ENCODE data around the gene KCNAB1.
"Not testable (repeated sequence)": the region's sequence is repeated elsewhere in the genome, so short reads cannot be mapped to it uniquely, and the experiment has no call there.

Gene KCNAB1

GRCh38 chr3:156120528-156121251 lies at the start of gene KCNAB1:
Gene KCNAB1 (plus strand): TSS chr3:156120578.
- no peak for DNase-seq (ENCODE audit: low read depth in 2 of 2)

GRCh38 chr3:156071031-156071430 lies 49.3 kb upstream of the KCNAB1 start:
- no peak for DNase-seq (ENCODE audit: low read depth in 2 of 2)

- not testable (repeated sequence) for DNase-seq (ENCODE audit: low read depth in 2 of 2)
Measured at GRCh38 chr3:156072950-156073657, 47.3 kb upstream of the KCNAB1 start.

GRCh38 chr3:156090126-156090525 lies 30.3 kb upstream of the KCNAB1 start:
- DNase-seq (ENCODE audit: low read depth in 2 of 2): no peak

GRCh38 chr3:156093964-156094363 lies 26.4 kb upstream of the KCNAB1 start:
- DNase-seq (ENCODE audit: low read depth in 2 of 2): no peak

- DNase-seq (ENCODE audit: low read depth in 2 of 2): no peak
Measured at GRCh38 chr3:156094391-156094790, 26.0 kb upstream of the KCNAB1 start.

GRCh38 chr3:156095652-156096051 lies 24.7 kb upstream of the KCNAB1 start:
- not testable (repeated sequence) for DNase-seq (ENCODE audit: low read depth in 2 of 2)

- DNase-seq (ENCODE audit: low read depth in 2 of 2): no peak
Measured at GRCh38 chr3:156098437-156099035, 21.8 kb upstream of the KCNAB1 start.

GRCh38 chr3:156099348-156099747 lies 21.0 kb upstream of the KCNAB1 start:
- not testable (repeated sequence) for DNase-seq (ENCODE audit: low read depth in 2 of 2)

GRCh38 chr3:156099984-156100383 lies 20.4 kb upstream of the KCNAB1 start:
- not testable (repeated sequence) for DNase-seq (ENCODE audit: low read depth in 2 of 2)

GRCh38 chr3:156102267-156102931 lies 18.0 kb upstream of the KCNAB1 start:
- no peak for DNase-seq (ENCODE audit: low read depth in 2 of 2)

- no peak for DNase-seq (ENCODE audit: low read depth in 2 of 2)
Measured at GRCh38 chr3:156106721-156107373, 13.5 kb upstream of the KCNAB1 start.

GRCh38 chr3:156107504-156107903 lies 12.9 kb upstream of the KCNAB1 start:
- DNase-seq (ENCODE audit: low read depth in 2 of 2): no peak

GRCh38 chr3:156108616-156109015 lies 11.8 kb upstream of the KCNAB1 start:
- no peak for DNase-seq (ENCODE audit: low read depth in 2 of 2)

- no peak for DNase-seq (ENCODE audit: low read depth in 2 of 2)
Measured at GRCh38 chr3:156109989-156110388, 10.4 kb upstream of the KCNAB1 start.

- DNase-seq (ENCODE audit: low read depth in 2 of 2): no peak
Measured at GRCh38 chr3:156126467-156126866, 6.1 kb downstream of the KCNAB1 start.

GRCh38 chr3:156131241-156131640 lies 10.9 kb downstream of the KCNAB1 start:
- DNase-seq (ENCODE audit: low read depth in 2 of 2): no peak

- no peak for DNase-seq (ENCODE audit: low read depth in 2 of 2)
Measured at GRCh38 chr3:156131799-156132198, 11.4 kb downstream of the KCNAB1 start.

- no peak for DNase-seq (ENCODE audit: low read depth in 2 of 2)
Measured at GRCh38 chr3:156132313-156132712, 11.9 kb downstream of the KCNAB1 start.

GRCh38 chr3:156133076-156133475 lies 12.7 kb downstream of the KCNAB1 start:
- no peak for DNase-seq (ENCODE audit: low read depth in 2 of 2)

- DNase-seq (ENCODE audit: low read depth in 2 of 2): no peak
Measured at GRCh38 chr3:156135921-156136638, 15.7 kb downstream of the KCNAB1 start.

All from activated CD4-positive, alpha-beta T cell treated with anti-CD3 and anti-CD28 coated beads for 24 hours (primary cell).